HepG2 (cell line): Measurements from ENCODE around the gene ZNF25. TPM values are rescaled to one million over a fixed set of nuclear protein-coding genes. Genes with fewer than 3 reads are reported as not detected.
A peak's percentile ranks its signal among the peaks of the same experiment; 100 is the strongest.

Experiments
- ARNTL ChIP-seq: sonication (generic); formaldehyde crosslinking; IDR thresholded peaks from 2 replicates; pipeline ENCODE4 v1.4.0; 2020; ENCODE audit warnings: mild to moderate bottlenecking, missing genetic modification reagents
- ASH2L ChIP-seq: fragments of 300-600, 200-600 bp; sonication (generic); IDR thresholded peaks from 2 replicates; pipeline ENCODE4 v1.7.0; 2017; ENCODE audit warnings: low read depth, mild to moderate bottlenecking, moderate library complexity, mixed read lengths, low read length; ENCODE audit not compliant: insufficient read length
- ATF1 ChIP-seq: IDR thresholded peaks from 2 replicates; pipeline ENCODE4 v1.6.1; 2016; ENCODE audit warnings: mild to moderate bottlenecking, control low read depth
- GPBP1L1 ChIP-seq: sonication (generic); formaldehyde crosslinking; IDR thresholded peaks from 2 replicates; pipeline ENCODE4 v1.5.0; 2020; ENCODE audit warnings: mild to moderate bottlenecking, missing genetic modification reagents
- HIC2 ChIP-seq: sonication (generic); formaldehyde crosslinking; IDR thresholded peaks from 2 replicates; pipeline ENCODE4 v1.9.0; 2022; ENCODE audit warnings: low read depth, missing genetic modification reagents
- HOXA9 ChIP-seq: sonication (generic); formaldehyde crosslinking; IDR thresholded peaks from 2 replicates; pipeline ENCODE4 v1.8.1; 2022; ENCODE audit warnings: missing genetic modification reagents, mild to moderate bottlenecking, moderate library complexity, borderline replicate concordance
- ISL2 ChIP-seq: sonication (generic); formaldehyde crosslinking; IDR thresholded peaks from 2 replicates; pipeline ENCODE4 v1.5.0; 2020; ENCODE audit warnings: missing genetic modification reagents
- MIXL1 ChIP-seq: IDR thresholded peaks from 2 replicates; pipeline ENCODE4 v1.6.1; 2016
- SKIL ChIP-seq: sonication (generic); formaldehyde crosslinking; IDR thresholded peaks from 2 replicates; pipeline ENCODE4 v1.8.0; 2022; ENCODE audit warnings: missing genetic modification reagents, mild to moderate bottlenecking, moderate library complexity, borderline replicate concordance
- SOX5 ChIP-seq: IDR thresholded peaks from 2 replicates; pipeline ENCODE4 v1.6.1; 2016; ENCODE audit warnings: borderline replicate concordance
- TCF12 ChIP-seq, 2 experiments: fragments of 450-650 bp in 1 of 2; sonication (generic) in 1 of 2; formaldehyde crosslinking in 1 of 2; IDR thresholded peaks; 2 replicates each; pipeline versions ENCODE4 v1.6.1 to v1.8.0; 2017 to 2022; ENCODE audit warnings: antibody characterized with exemption in 1 of 2, mild to moderate bottlenecking in 1 of 2, missing genetic modification reagents in 1 of 2, moderate library complexity in 1 of 2
- ZEB1 ChIP-seq: IDR thresholded peaks from 2 replicates; pipeline ENCODE4 v1.6.1; 2012; ENCODE audit warnings: mild to moderate bottlenecking, low read depth, inconsistent platforms; ENCODE audit not compliant: insufficient replicate concordance
- ZNF234 ChIP-seq: sonication (generic); formaldehyde crosslinking; conservative IDR thresholded peaks from 2 replicates; pipeline ENCODE4 v1.5.1; 2020; ENCODE audit warnings: mild to moderate bottlenecking, missing genetic modification reagents
- ZNF253 ChIP-seq: sonication (generic); formaldehyde crosslinking; IDR thresholded peaks from 2 replicates; pipeline ENCODE4 v1.8.0; 2022; ENCODE audit warnings: mild to moderate bottlenecking, missing genetic modification reagents, borderline replicate concordance
- ZNF430 ChIP-seq: sonication (generic); formaldehyde crosslinking; IDR thresholded peaks from 2 replicates; pipeline ENCODE4 v1.9.0; 2021; ENCODE audit warnings: mild to moderate bottlenecking, missing genetic modification reagents
- ZNF557 ChIP-seq: sonication (generic); formaldehyde crosslinking; IDR thresholded peaks from 2 replicates; pipeline ENCODE4 v1.4.0; 2020; ENCODE audit warnings: missing genetic modification reagents
- ZNF563 ChIP-seq: sonication (generic); formaldehyde crosslinking; IDR thresholded peaks from 2 replicates; pipeline ENCODE4 v1.8.0; 2022; ENCODE audit warnings: mild to moderate bottlenecking, moderate library complexity, missing genetic modification reagents
- ZNF747 ChIP-seq: sonication (generic); formaldehyde crosslinking; IDR thresholded peaks from 2 replicates; pipeline ENCODE4 v1.8.1; 2023; ENCODE audit warnings: missing genetic modification reagents, mild to moderate bottlenecking, borderline replicate concordance
- polyA plus RNA-seq, 8 experiments: library from polyadenylated mRNA; depleted of rRNA in 3 of 8; stranded (reverse) in 7 of 8; unstranded in 1 of 8; fragments of >200 nt; fragmentation: Illumina TruSeq in 4 of 8; extraction: Trizol in 4 of 8; gene quantifications; 2 replicates each; pipeline versions ENCODE4 v1.2.1 to v1.2.3, GENCODE V29; 2011 to 2016; ENCODE audit warnings: low read depth in 4 of 8, missing spikeins in 1 of 8, mixed read lengths in 1 of 8; ENCODE audit not compliant: insufficient read depth in 1 of 8
- total RNA-seq, 5 experiments: library from RNA; depleted of rRNA; stranded (reverse); fragments of >200 nt; fragmentation: Illumina TruSeq; extraction: Trizol; gene quantifications; 2 replicates each; pipeline ENCODE4 v1.2.3, GENCODE V29; 2016; ENCODE audit warnings: low read depth in 1 of 5

The ZNF25 gene
- total and polyA plus RNA-seq, 2 of the 13 experiments (the other 11 are each of a cell fraction or from before 2014, with no cell fraction given), result 1.4 to 1.5 TPM

- no peak for TF ChIP-seq SKIL (CRISPR knock-in tag)
- 0 out of 2 replicates have a peak, but pooled peaks have one; percentile 72 for TF ChIP-seq HOXA9
- TF ChIP-seq ZNF234 (CRISPR knock-in tag), result no peak
- peak; percentile 72; the same call in 1 of the 2 replicates for TF ChIP-seq ZNF747 (CRISPR knock-in tag)
- 0 out of 2 replicates have a peak, but pooled peaks have one; percentile 32 for TF ChIP-seq ZNF557 (CRISPR knock-in tag)
- TF ChIP-seq ISL2 (CRISPR knock-in tag), result peak; percentile 53; the same call in 1 of the 2 replicates
- peak; percentile 90 for TF ChIP-seq ZNF563 (CRISPR knock-in tag)
- no peak for TF ChIP-seq MIXL1 (CRISPR knock-in tag)
- TF ChIP-seq SOX5 (CRISPR knock-in tag), result peak; percentile 19; the same call in 1 of the 2 replicates
- TF ChIP-seq ASH2L, result peak; percentile 44
- no peak for TF ChIP-seq ZNF253 (CRISPR knock-in tag)
- peak; percentile 50; the same call in 1 of the 2 replicates for TF ChIP-seq ARNTL (CRISPR knock-in tag)
- TF ChIP-seq ATF1 (CRISPR knock-in tag), result peak; percentile 91
- no peak for TF ChIP-seq HIC2 (CRISPR knock-in tag)
- TF ChIP-seq GPBP1L1 (CRISPR knock-in tag), result no peak
- TF ChIP-seq ZEB1, result peak; percentile 79
- TF ChIP-seq TCF12 (IDR thresholded peaks at IDR 0.05), result no peak
- TF ChIP-seq TCF12 (CRISPR knock-in tag; IDR thresholded peaks at IDR 0.05), result no peak
- TF ChIP-seq ZNF430, result peak; percentile 81; the same call in 1 of the 2 replicates
These were observed at the start of gene ZNF25 (continued) for GRCh38 chr10:37976091-37976879.
